Astrocyte (in vitro differentiated cells and primary cell): ENCODE measurements around the gene AFF3. TPM values are rescaled to one million over a fixed set of nuclear protein-coding genes. Genes with fewer than 3 reads are reported as not detected.

ENCODE experiments used
- DNase-seq: peaks from one replicate; pipeline ENCODE4 v3.0.0-alpha.2; 2010; ENCODE audit warnings: low read depth
- FAIRE-seq: peaks from 2 replicates; lab custom pipeline; 2011; peaks lifted over from hg19 to GRCh38; lab: Jason Lieb, UNC
- H2AFZ ChIP-seq: 2 replicates; pipeline ENCODE4 v1.6.0; 2012; ENCODE audit warnings: low read depth, low read length, inconsistent platforms
- H3K27ac ChIP-seq: 2 replicates; pipeline ENCODE4 v1.5.1; 2011; ENCODE audit warnings: low read depth, low read length, inconsistent platforms
- H3K27me3 ChIP-seq: 2 replicates; pipeline ENCODE4 v1.6.0; 2011; ENCODE audit warnings: low read length, inconsistent platforms; ENCODE audit not compliant: insufficient read depth
- H3K36me3 ChIP-seq: 2 replicates; pipeline ENCODE4 v1.5.1; 2011; ENCODE audit warnings: low read length, inconsistent platforms; ENCODE audit not compliant: insufficient read depth
- H3K4me1 ChIP-seq: 2 replicates; pipeline ENCODE4 v1.5.1; 2011; ENCODE audit warnings: low read length, inconsistent platforms; ENCODE audit not compliant: insufficient read depth
- H3K4me2 ChIP-seq: 2 replicates; pipeline ENCODE4 v1.6.0; 2012; ENCODE audit warnings: low read length, inconsistent platforms
- H3K4me3 ChIP-seq: 2 replicates; pipeline ENCODE4 v1.5.1; 2011; ENCODE audit warnings: low read depth, mild to moderate bottlenecking, low read length, inconsistent platforms; ENCODE audit not compliant: insufficient read depth
- H3K79me2 ChIP-seq: 2 replicates; pipeline ENCODE4 v1.6.0; 2012; ENCODE audit warnings: mild to moderate bottlenecking, low read length, inconsistent platforms; ENCODE audit not compliant: insufficient read depth
- H3K9ac ChIP-seq: 2 replicates; pipeline ENCODE4 v1.6.0; 2012; ENCODE audit warnings: mild to moderate bottlenecking, low read length, inconsistent platforms
- H3K9me3 ChIP-seq: 2 replicates; pipeline ENCODE4 v1.5.1; 2012; ENCODE audit warnings: low read depth, mild to moderate bottlenecking, low read length, inconsistent platforms; ENCODE audit not compliant: insufficient read depth
- H4K20me1 ChIP-seq: 2 replicates; pipeline ENCODE4 v1.6.0; 2012; ENCODE audit warnings: low read length, inconsistent platforms; ENCODE audit not compliant: insufficient read depth
- H3K27ac Mint-ChIP-seq: one replicate; pipeline ENCODE4 v1.8.0; 2021; ENCODE audit warnings: mild to moderate bottlenecking, mixed read lengths; ENCODE audit not compliant: unreplicated experiment
- H3K27me3 Mint-ChIP-seq: one replicate; pipeline ENCODE4 v1.8.0; 2021; ENCODE audit warnings: low read depth, mixed read lengths; ENCODE audit not compliant: unreplicated experiment
- H3K36me3 Mint-ChIP-seq: one replicate; pipeline ENCODE4 v1.8.0; 2021; ENCODE audit warnings: low read depth, mixed read lengths; ENCODE audit not compliant: unreplicated experiment
- H3K4me1 Mint-ChIP-seq: one replicate; pipeline ENCODE4 v1.8.0; 2021; ENCODE audit warnings: low read depth, mixed read lengths; ENCODE audit not compliant: unreplicated experiment
- H3K4me3 Mint-ChIP-seq: one replicate; pipeline ENCODE4 v1.8.0; 2021; ENCODE audit warnings: mild to moderate bottlenecking, moderate library complexity, mixed read lengths; ENCODE audit not compliant: unreplicated experiment
- H3K9me3 Mint-ChIP-seq: one replicate; pipeline ENCODE4 v1.8.0; 2021; ENCODE audit warnings: mild to moderate bottlenecking, mixed read lengths; ENCODE audit not compliant: unreplicated experiment
- EZH2 ChIP-seq: IDR thresholded peaks from 2 replicates; pipeline ENCODE4 v1.6.1; 2012; ENCODE audit warnings: mild to moderate bottlenecking, low read length, inconsistent platforms; ENCODE audit not compliant: insufficient read depth
- total RNA-seq: library from RNA; stranded (reverse); gene quantifications from 2 replicates; pipeline ENCODE4 v1.2.1, GENCODE V29; 2021
- TF ChIP-seq, protein P1 (sequence below): IDR thresholded peaks from 2 replicates; pipeline ENCODE4 v1.5.1; 2011; ENCODE audit warnings: low read depth, mild to moderate bottlenecking, inconsistent platforms, low read length, moderate library complexity; ENCODE audit not compliant: insufficient read depth

The AFF3 gene
- total RNA-seq, 1 donor from 2014 or later: 14.7 TPM

DNA sequence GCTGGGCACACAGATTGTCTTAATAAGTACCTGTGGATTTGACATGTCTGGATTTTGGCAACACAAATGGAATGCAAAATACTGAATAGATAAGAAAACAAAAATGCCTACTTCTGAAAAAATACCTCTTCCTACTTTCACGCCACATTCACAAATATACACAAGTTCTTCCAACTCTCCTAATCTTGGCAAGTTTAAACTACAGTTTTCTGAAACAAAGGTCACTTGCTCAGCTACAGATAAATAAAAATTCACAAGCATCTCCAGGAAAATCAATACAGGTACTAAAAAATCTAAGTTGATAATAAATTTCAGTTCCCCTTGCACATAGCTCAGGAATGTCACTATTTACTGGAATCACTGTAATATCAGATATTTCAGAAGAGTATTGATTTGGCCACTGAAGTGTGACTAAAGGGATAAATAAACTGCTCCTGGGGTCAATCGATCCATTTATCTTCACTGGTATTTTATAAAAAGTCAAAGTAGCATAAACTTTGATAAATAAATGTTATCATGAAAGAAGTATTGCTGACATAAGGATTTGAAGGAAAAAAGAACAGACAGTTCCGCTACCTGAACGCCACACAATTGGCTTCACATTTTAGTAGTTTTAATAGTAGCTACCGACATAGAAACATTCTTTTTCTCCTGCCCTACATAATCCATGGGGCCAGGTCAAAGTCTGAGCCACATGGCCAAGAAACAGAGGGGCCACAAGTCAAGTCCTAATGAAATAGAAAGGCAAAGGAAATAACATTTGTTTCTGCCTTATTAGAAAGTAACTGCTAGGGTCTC is 243.1 kb downstream of the AFF3 start:
- Histone ChIP-seq H2AFZ (no peak overlapping the region), H3K79me2 (no peaks in the 10 kb centered on the region), H3K36me3 (no peaks in the 10 kb centered on the region), H3K27me3 (no peaks in the 10 kb centered on the region), H3K27ac (no peak overlapping the region), H3K9me3 (no peaks in the 10 kb centered on the region), H3K4me3 (no peak overlapping the region), H3K4me2 (no peak overlapping the region), H4K20me1 (no peaks in the 10 kb centered on the region), H3K4me1 (no peaks in the 10 kb centered on the region), H3K9ac (no peak overlapping the region)
- Mint-ChIP-seq H3K4me1 (peaks cover 7% of the 10 kb centered on the region), H3K9me3 (peaks cover 4% of the 10 kb centered on the region), H3K4me3 (no peak overlapping the region), H3K27ac (peak overlapping the region; percentile 60), H3K27me3 (no peaks in the 10 kb centered on the region), H3K36me3 (no peaks in the 10 kb centered on the region)
- FAIRE-seq (no peak), DNase-seq (no peak)
- no peak for TF ChIP-seq EZH2
- TF ChIP-seq, protein P1, sequence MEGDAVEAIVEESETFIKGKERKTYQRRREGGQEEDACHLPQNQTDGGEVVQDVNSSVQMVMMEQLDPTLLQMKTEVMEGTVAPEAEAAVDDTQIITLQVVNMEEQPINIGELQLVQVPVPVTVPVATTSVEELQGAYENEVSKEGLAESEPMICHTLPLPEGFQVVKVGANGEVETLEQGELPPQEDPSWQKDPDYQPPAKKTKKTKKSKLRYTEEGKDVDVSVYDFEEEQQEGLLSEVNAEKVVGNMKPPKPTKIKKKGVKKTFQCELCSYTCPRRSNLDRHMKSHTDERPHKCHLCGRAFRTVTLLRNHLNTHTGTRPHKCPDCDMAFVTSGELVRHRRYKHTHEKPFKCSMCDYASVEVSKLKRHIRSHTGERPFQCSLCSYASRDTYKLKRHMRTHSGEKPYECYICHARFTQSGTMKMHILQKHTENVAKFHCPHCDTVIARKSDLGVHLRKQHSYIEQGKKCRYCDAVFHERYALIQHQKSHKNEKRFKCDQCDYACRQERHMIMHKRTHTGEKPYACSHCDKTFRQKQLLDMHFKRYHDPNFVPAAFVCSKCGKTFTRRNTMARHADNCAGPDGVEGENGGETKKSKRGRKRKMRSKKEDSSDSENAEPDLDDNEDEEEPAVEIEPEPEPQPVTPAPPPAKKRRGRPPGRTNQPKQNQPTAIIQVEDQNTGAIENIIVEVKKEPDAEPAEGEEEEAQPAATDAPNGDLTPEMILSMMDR: no peak

DNA sequence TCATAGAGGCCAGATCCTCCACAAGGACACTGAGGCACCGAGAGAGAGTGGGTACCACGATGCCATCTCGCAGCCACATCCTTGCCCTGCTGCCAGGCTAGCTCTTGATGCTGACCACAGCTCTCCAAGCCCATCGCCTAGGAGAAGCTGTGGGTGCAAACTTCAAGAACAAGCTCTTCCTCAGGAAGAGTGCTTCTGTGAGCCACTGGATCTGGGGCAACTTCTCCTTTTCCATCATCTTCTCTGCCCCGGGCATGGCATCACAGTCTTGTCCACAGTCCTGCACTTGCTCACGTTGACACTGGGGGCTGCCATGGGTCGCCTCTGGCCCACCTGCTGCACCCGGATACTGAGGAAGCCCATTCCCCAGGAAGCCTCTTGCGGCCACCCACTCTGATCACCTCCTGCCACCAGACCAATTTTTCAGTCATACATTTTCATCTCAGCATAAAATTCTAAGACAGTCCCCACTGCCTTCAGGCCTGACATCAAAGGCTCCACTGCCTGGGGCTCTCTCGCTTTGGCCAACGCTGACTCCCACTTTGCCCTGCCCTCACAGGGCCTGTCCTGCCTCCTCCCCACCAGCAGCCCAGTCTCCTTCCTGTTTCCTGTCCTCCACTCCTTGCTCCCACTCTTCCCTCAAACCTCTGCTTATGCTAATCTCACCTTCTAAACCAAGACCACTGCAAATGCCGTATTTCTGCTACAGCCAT is 243.9 kb downstream of the AFF3 start:
- Mint-ChIP-seq H3K36me3 (no peaks in the 10 kb centered on the region), H3K27me3 (no peaks in the 10 kb centered on the region), H3K27ac (peak overlapping the region; percentile 60), H3K4me3 (no peak overlapping the region), H3K4me1 (peaks cover 7% of the 10 kb centered on the region), H3K9me3 (peaks cover 4% of the 10 kb centered on the region)
- Histone ChIP-seq H3K4me3 (no peak overlapping the region), H3K27me3 (no peaks in the 10 kb centered on the region), H2AFZ (no peak overlapping the region), H4K20me1 (no peaks in the 10 kb centered on the region), H3K36me3 (no peaks in the 10 kb centered on the region), H3K9me3 (no peaks in the 10 kb centered on the region), H3K4me1 (no peaks in the 10 kb centered on the region), H3K4me2 (no peak overlapping the region), H3K79me2 (no peaks in the 10 kb centered on the region), H3K9ac (no peak overlapping the region), H3K27ac (no peak overlapping the region)
- FAIRE-seq: no peak
- no peak for TF ChIP-seq EZH2
- TF ChIP-seq, protein P1: no peak
- no peak for DNase-seq

DNA sequence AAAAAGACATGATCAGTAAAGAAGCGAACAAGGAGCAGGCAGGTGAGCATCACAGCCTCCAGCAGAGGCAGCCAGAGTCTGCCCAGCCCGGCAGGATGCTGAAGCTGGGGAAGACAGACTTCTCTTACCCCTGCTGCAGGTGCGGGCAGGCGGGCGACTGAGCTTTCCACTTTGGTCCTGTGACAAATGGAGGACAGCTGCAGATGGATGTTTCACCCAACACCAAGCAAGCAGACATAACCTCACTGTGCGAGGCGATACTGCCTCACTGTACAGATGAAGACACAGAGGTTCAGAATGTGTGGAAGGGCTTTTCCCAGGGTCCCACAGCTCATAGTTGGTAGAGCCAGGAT is 251.0 kb downstream of the AFF3 start:
- Mint-ChIP-seq H3K27me3 (no peaks in the 10 kb centered on the region), H3K9me3 (peaks cover 4% of the 10 kb centered on the region), H3K4me1 (no peaks in the 10 kb centered on the region), H3K4me3 (no peak overlapping the region), H3K36me3 (peaks cover 3% of the 10 kb centered on the region), H3K27ac (no peak overlapping the region)
- no peak overlapping the region for H3K4me3 ChIP-seq
- no peak overlapping the region for H3K9ac ChIP-seq
- H3K4me2 ChIP-seq: no peak overlapping the region
- FAIRE-seq (no peak), DNase-seq (no peak)
- no peaks in the 10 kb centered on the region for H3K27me3 ChIP-seq
- H3K4me1 ChIP-seq: no peaks in the 10 kb centered on the region
- no peaks in the 10 kb centered on the region for H4K20me1 ChIP-seq
- no peaks in the 10 kb centered on the region for H3K79me2 ChIP-seq
- H3K36me3 ChIP-seq: no peaks in the 10 kb centered on the region
- TF ChIP-seq, protein P1: no peak
- no peak for TF ChIP-seq EZH2
- no peak overlapping the region for H3K27ac ChIP-seq
- no peak overlapping the region for H2AFZ ChIP-seq
- H3K9me3 ChIP-seq: no peaks in the 10 kb centered on the region
